Retina (tissue), 1 donor: Measurements from ENCODE around the gene CNTNAP2.

Source experiments
- DNase-seq: peaks from one replicate; pipeline ENCODE4 v3.0.0-alpha.2; 2016

The CNTNAP2 gene

GRCh38 chr7:148187471-148187870 lies 2070.9 kb downstream of the CNTNAP2 start:
- DNase-seq: no peak

DNA sequence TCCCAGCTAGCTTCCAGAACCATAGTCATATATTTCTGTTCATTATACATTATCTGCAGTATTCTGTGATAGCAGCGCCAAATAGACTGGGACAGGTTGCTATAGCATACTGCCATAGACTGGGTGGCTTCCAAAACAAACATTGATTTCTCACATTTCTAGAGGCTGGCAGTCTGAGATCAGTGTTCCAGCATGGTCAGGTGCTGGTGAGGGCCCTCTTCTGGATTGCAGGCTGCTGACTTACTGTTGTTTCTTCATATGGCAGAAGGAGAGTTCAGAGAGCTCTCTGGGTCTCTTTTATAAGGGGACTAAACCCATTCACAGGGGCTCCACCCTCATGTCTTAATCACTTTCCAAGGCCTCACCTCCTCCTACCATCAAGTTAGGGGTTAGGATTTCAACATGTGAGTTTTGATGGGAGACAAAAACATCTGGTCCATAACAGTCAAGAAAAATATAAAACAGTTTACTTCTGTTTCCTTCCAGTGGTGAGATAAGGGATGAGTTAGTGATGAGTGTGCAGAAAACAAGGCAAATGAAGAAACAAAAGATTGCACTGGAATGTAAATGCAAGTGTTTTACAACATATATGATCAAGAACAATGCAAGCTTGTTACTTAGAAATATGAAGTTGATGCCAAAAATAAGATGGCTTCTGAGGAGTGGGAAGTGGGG lies 2074.9 kb downstream of the CNTNAP2 start:
- DNase-seq: no peak

- DNase-seq: no peak
Observed at GRCh38 chr7:148192491-148192890, 2075.9 kb downstream of the CNTNAP2 start.

DNA sequence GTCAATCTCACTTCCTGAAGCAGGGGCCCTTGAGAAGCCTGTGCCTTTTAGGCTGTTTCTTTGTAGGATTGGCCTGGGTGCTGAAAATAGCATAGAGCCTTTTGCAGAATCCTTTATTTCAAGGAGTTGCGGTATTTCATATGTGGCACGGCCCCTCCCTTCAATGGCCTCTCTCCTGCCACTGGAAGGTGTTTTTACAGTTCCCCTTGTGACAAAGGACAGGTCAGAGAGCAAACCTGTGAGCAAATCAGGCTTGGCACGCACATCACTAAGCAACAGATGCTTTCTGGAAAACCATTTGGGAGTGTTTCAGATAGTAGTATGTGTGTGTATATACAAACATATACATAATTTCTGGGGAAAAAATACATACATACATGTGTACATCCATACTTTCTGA lies 2085.4 kb downstream of the CNTNAP2 start:
- no peak for DNase-seq

DNA sequence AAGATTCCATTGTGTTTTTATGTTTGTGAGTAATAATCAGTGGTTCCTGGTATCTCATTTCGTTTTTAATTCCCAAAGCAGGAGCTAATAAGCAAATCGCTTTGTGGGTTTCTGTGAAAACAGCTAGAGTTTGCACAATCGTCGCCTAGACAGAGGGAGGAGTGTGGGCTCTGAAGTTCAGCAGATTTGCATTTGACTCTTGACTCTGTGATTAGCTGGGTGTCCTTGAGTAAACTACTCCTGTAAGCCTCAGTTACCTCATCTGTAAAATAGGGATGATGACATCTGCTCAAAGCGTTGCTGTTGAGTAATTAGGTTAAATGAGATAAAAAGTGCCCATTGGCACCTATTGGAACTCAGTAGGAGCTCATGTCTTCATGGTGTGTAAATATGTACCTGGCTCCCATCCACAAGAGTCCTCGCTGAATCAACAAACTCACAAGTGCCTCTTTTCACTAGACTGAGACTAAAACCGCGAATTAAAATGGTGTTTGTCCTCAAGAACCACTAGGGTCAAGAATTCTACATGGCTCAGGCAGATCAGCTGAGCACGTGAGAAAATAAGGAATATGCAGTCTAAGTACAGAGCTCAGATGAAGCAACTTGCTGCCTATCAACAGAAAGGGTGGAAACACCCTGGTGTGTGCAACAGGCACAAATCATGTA lies 2088.2 kb downstream of the CNTNAP2 start:
- DNase-seq: no peak

DNA sequence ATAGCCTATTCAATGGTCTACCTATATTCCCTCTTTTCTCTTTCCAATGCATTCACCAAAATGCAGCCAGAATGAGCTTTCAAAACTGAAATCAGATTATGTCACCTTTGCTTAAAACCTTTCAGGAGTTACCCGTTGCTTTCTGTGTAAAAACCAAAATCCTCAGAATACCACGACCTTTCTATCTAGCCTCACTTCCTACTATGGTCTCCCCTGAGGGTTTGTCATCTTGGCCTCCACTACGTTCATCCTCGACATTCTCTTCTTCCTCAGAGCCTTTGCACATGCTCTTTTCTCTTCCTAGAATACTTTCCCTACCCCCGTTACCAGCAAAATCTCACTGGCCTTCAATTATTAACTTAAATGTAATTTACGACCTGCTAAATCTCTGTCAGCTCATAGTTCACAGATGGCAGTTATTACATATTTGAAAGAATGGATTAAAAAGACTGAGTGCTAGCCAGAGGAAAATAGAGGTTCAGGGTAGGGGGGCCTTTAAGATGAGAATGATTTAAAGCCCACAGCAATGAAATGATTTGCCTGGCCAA lies 2093.1 kb downstream of the CNTNAP2 start:
- no peak for DNase-seq

DNA sequence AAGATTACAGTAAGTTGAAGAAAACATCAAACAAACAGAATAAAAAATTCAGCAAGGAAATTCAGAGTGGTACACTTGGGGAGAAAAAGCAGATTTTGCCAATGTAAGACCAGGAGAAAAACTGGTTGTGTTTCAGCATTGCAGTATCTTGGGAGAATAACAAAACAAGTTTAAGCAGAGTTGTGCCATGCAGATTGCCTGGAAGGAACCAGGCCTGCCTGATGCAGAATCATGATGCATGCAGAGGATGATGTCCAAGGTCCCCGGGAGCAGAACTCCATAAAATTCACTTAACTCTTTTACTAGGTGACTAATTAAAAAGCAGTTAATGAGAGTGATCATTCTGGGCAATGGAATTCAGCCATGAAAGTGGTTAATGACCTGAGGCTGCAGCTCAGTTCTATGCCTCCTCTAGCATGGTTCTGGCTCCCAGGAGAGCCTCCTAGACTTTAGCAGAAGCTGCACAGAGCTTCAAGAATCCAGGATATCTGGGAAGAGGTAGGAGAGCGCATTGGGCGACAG lies 2094.3 kb downstream of the CNTNAP2 start:
- DNase-seq: no peak

DNA sequence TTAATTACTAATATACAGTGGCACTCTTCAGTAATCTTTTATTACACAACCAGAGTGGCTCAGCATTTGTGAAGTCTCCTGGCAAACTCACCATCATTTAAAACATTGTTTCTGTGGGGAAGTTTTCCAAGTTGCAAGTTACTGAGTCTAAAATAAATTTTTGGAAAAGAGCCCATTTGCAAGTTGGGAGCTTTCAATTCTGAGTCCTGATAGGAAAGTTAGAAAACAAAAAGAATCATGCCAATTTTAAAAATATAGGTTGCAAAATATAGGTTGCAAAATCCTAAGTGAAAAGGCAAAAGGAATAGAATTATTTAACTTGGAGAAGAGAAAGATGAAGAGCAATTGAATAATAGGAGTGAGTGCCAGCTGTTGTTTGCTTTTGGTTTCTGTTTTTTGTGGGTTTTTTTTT lies 2095.1 kb downstream of the CNTNAP2 start:
- DNase-seq: no peak

- DNase-seq: no peak
Observed at GRCh38 chr7:148212731-148213130, 2096.1 kb downstream of the CNTNAP2 start.

- no peak for DNase-seq
Observed at GRCh38 chr7:148214101-148214500, 2097.5 kb downstream of the CNTNAP2 start.

GRCh38 chr7:148218603-148219002 lies 2102.0 kb downstream of the CNTNAP2 start:
- DNase-seq: no peak

- no peak for DNase-seq
Observed at GRCh38 chr7:148222721-148223120, 2106.1 kb downstream of the CNTNAP2 start.

GRCh38 chr7:148223160-148223559 lies 2106.6 kb downstream of the CNTNAP2 start:
- no peak for DNase-seq

GRCh38 chr7:148223738-148224137 lies 2107.1 kb downstream of the CNTNAP2 start:
- no peak for DNase-seq

DNA sequence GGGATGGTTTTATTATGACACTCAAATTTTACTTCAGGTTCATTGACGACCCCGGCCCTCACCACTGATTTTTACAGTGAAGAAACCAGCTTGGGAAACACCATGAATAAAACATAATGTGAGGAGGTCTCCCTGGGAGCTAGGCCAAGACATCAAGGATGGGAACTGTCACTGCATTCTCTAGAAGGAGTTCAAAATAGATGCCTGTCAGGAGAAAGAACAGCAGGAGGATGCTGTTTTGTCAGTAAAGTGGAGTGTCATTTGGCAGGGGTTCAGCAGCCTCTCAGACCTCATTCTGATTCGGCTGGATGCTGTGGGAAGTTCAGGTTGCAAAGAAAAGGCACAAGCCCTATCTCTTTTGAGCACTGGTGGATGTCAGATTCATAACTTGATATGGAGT lies 2113.7 kb downstream of the CNTNAP2 start:
- peak; percentile 39 for DNase-seq

DNA sequence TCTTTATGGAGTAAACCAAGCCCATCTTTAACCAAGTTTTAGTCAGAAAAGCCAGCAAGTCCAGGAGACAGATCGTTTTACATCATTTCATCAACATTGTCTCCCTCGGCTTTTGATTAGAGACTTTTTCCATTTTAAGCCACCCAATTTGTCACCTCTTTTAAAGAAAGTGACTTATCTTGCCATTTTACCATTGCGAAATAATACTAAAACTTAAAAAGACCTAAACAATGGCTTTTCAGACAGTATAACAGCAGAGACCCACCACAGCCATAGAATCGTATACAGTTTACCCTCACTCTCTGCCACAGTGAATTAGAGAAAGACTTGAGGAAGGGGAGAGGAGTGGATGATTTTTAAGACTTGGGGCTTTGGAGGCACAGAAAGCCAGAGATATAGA lies 2114.3 kb downstream of the CNTNAP2 start:
- DNase-seq: no peak

DNA sequence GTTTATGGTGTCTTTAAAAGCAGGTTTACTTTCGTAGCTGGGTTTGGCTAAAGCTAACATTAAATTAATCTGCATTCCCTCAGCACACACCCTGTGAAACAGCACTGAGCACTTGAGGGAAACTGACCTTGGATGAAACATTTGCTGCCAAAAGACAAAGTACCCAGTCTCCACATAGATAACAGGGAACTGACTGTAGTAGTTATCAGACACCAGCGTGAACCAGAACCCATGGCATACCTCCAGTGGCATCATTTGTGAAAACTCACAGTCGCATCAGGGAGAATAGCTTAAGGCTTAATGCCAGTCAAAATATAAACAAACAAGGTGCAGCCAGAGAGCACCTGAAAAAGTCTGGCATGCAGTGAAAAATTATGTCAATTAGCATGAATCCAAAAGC lies 2116.2 kb downstream of the CNTNAP2 start:
- no peak for DNase-seq

- DNase-seq: no peak
Observed at GRCh38 chr7:148234715-148235114, 2118.1 kb downstream of the CNTNAP2 start.

DNA sequence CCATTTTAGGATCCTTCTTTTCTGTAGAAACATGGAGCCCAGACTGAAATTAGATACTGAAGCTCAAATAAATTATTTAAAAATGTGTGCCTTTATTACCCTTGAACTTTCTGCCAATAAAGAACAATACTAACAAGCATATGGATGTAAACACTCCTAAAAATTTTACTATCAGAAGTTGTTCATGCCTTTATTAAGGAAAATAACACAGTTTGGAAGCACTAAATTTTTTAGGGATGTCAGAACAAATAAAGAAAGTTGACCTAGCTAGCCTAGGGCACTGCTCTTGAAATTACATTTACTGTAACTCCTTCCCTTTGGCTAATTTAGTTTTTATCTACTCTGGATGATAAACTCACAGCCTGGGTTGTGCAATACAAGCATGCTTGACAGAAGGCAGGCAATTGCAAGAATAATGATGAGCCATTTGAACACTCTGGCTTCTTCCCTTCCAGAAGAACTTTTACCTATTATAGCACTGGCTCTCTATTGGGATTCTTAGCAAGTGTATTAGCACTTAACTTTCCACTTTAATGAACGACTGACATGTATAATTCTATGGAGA lies 2122.2 kb downstream of the CNTNAP2 start:
- DNase-seq: no peak

DNA sequence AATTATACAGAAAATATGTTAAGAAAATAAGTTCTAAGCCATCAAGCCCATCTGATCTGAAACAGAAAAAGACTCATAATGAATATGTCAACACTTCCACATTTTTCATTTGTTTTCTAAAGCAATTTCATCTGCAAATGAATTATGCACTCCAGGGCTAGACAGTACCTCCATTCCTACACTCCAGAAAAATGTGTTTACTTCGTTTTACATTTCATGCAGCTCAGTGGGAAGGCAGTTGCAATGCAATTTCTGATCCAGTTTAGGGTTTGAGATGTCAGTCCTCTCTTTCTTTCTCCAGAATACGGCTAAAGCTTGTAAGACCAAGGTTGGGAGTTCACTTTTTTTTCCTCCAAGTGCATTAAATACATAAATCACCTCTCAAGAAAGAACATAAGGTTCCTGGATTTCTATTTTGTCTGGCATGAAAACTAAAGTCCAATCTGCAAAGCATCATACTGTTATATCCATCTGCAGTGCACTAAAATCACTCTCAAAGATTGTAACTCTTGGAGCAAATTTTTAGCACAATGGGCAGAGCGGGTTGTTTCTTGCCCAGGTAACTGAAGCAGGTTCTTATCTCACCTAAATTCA lies 2125.2 kb downstream of the CNTNAP2 start:
- no peak for DNase-seq

DNA sequence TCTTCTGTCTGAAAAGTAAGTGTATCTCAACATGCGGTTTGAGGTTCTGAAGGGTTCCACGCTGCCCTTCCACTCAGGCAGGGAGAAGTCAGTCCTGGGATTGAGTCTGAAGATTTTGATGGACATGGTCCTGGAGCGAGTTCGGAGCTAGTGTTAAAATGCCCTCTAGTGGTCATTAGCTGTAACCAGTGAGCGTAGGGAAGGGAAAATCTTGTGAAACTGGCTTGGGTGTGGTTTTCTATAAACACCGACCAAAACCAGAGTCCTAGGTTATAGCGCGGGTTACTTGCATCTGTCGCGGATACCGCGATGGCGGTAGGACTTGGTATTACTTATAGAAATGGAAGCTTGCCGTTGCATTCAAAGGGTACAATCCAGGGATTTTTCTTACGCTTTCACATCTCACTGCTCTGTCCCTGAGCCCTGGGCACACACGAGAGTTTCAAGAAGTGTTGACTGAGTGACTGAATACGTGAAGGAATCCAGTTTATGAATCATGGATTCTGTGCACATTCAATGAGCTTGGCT lies 2125.8 kb downstream of the CNTNAP2 start:
- DNase-seq: peak; percentile 74

DNA sequence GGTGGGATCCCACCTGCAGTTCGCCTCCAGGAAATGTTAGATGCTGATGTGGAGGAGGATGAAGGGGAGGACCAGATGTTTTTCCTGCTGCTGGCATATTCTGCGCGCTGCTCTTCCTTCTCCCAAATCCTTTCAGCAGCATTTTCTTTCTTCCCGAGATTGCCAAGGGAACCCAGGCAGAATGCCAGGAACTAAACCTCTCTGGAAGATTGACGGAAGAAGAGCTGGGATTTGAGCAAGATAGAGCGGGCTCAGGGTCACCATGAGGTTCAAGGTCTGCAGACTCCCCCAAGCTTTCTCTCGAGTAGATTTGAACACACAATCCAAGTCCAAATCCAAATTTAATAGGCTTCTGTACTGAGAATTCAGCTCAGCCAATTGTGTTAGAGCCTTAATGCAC lies 2128.8 kb downstream of the CNTNAP2 start:
- no peak for DNase-seq

DNA sequence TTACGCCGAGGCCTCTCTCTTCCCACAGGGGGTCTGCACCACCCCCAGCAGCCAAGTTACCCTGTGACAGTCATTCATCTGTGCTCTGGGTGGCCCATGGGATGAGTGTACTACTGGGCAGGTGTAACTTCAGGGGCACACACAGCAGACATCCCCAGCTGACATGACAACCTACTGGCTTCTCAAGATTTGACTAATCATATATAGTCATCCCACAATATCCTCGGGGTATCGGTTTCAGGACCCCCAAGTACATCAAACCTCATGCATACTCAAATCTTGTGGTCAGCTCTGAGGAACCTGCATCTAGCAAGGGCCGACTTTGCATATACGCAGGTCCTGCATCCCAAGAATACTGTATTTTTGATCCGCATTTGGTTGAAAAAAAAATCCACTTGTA lies 2137.0 kb downstream of the CNTNAP2 start:
- no peak for DNase-seq
